GM23338 (cell line): Measurements from ENCODE around the gene IL26. TPM values are rescaled to one million over a fixed set of nuclear protein-coding genes. Genes with fewer than 3 reads are reported as not detected.

Experiments
- ATAC-seq: fragments of 200-7000 bp; cut with Tn5 transposase; 3 replicates; pipeline ENCODE4 v1.9.1; 2020
- DNase-seq: peaks from one replicate; pipeline ENCODE4 v3.0.0-alpha.2; 2015; ENCODE audit warnings: low spot score
- H2AFZ ChIP-seq: fragments of 200-600 bp; sonication (generic); 2 replicates; pipeline ENCODE4 v1.8.0; 2016; ENCODE audit warnings: antibody characterized with exemption, mild to moderate bottlenecking, moderate library complexity
- H3F3A ChIP-seq: fragments of 200-600 bp; sonication (generic); replicated peaks from 2 replicates; pipeline ENCODE4 v1.8.0; 2017; ENCODE audit warnings: antibody characterized with exemption, mixed run types, low read depth
- H3K27ac ChIP-seq: fragments of 200-600 bp; sonication (generic); 2 replicates; pipeline ENCODE4 v1.6.1; 2016; ENCODE audit warnings: low read depth
- H3K27me3 ChIP-seq: fragments of 200-600 bp; sonication (generic); 2 replicates; pipeline ENCODE4 v1.8.0; 2016; ENCODE audit warnings: mild to moderate bottlenecking, mixed run types, moderate library complexity; ENCODE audit not compliant: insufficient read depth
- H3K36me3 ChIP-seq: fragments of 200-600 bp; sonication (generic); 2 replicates; pipeline ENCODE4 v1.8.0; 2016; ENCODE audit warnings: mild to moderate bottlenecking; ENCODE audit not compliant: insufficient read depth
- H3K4me1 ChIP-seq: fragments of 200-600 bp; sonication (generic); 2 replicates; pipeline ENCODE4 v1.8.0; 2016; ENCODE audit warnings: mild to moderate bottlenecking, moderate library complexity; ENCODE audit not compliant: insufficient read depth
- H3K4me2 ChIP-seq: fragments of 200-600 bp; sonication (generic); 2 replicates; pipeline ENCODE4 v1.7.1; 2017; ENCODE audit warnings: mixed run types
- H3K4me3 ChIP-seq: fragments of 200-600 bp; sonication (generic); 2 replicates; pipeline ENCODE4 v1.6.1; 2016; ENCODE audit warnings: mixed run types
- H3K79me2 ChIP-seq: fragments of 200-600 bp; sonication (generic); replicated peaks from 2 replicates; pipeline ENCODE4 v1.8.0; 2017; ENCODE audit warnings: mild to moderate bottlenecking; ENCODE audit not compliant: insufficient read depth
- H3K9me2 ChIP-seq: fragments of 200-600 bp; sonication (generic); 2 replicates; pipeline ENCODE4 v1.8.0; 2017; ENCODE audit not compliant: insufficient read depth
- H4K20me1 ChIP-seq: fragments of 200-600 bp; sonication (generic); replicated peaks from 2 replicates; pipeline ENCODE4 v1.8.0; 2017; ENCODE audit warnings: mild to moderate bottlenecking; ENCODE audit not compliant: insufficient read depth
- H3K27ac Mint-ChIP-seq: 2 replicates; pipeline ENCODE4 v1.8.0; 2020; ENCODE audit warnings: inconsistent platforms, mild to moderate bottlenecking, moderate library complexity, mixed read lengths
- H3K27me3 Mint-ChIP-seq: 3 replicates; pipeline ENCODE4 v1.8.0; 2022; ENCODE audit warnings: low read depth, mild to moderate bottlenecking, moderate library complexity, mixed read lengths, inconsistent platforms; ENCODE audit not compliant: insufficient read depth, poor library complexity
- H3K36me3 Mint-ChIP-seq: 3 replicates; pipeline ENCODE4 v1.8.0; 2021; ENCODE audit warnings: low read depth, mild to moderate bottlenecking, inconsistent platforms, moderate library complexity, mixed read lengths
- H3K4me1 Mint-ChIP-seq: 3 replicates; pipeline ENCODE4 v1.8.0; 2020; ENCODE audit warnings: mild to moderate bottlenecking, inconsistent platforms, mixed read lengths
- H3K4me3 Mint-ChIP-seq: 3 replicates; pipeline ENCODE4 v1.8.0; 2021; ENCODE audit warnings: moderate library complexity, mild to moderate bottlenecking, inconsistent platforms, mixed read lengths
- H3K9me3 Mint-ChIP-seq: 3 replicates; pipeline ENCODE4 v1.8.0; 2020; ENCODE audit warnings: moderate library complexity, mild to moderate bottlenecking, inconsistent platforms, mixed read lengths
- CREB1 ChIP-seq: fragments of 250-450 bp; sonication (Bioruptor Pico); IDR thresholded peaks from 2 replicates; pipeline ENCODE4 v1.5.0; 2020; ENCODE audit warnings: low read depth, mild to moderate bottlenecking, moderate library complexity
- CTCF ChIP-seq, 2 experiments: fragments of 200-600 bp in 1 of 2; sonication (generic) in 1 of 2; conservative IDR thresholded peaks; 2 replicates each; pipeline versions ENCODE4 v1.5.1 to v1.6.1; 2016 to 2017; ENCODE audit warnings: antibody characterized with exemption in 2 of 2, low read depth in 2 of 2, mild to moderate bottlenecking in 2 of 2, moderate library complexity in 1 of 2
- ETS1 ChIP-seq: IDR thresholded peaks from 2 replicates; pipeline ENCODE4 v1.6.1; 2016; ENCODE audit warnings: antibody characterized with exemption
- EZH2 ChIP-seq: fragments of 200-600 bp; sonication (generic); IDR thresholded peaks from one replicate; pipeline ENCODE4 v1.8.0; 2017; ENCODE audit warnings: antibody characterized with exemption, mild to moderate bottlenecking, low read depth; ENCODE audit not compliant: unreplicated experiment
- EZH2phosphoT487 ChIP-seq: fragments of 200-600 bp; sonication (generic); IDR thresholded peaks from one replicate; pipeline ENCODE4 v1.8.1; 2018; ENCODE audit warnings: antibody characterized with exemption; ENCODE audit not compliant: unreplicated experiment
- JUNB ChIP-seq: IDR thresholded peaks from one replicate; pipeline ENCODE4 v1.6.1; 2016; ENCODE audit warnings: antibody characterized with exemption; ENCODE audit not compliant: unreplicated experiment
- NANOG ChIP-seq: IDR thresholded peaks from 2 replicates; pipeline ENCODE4 v1.6.1; 2016; ENCODE audit warnings: antibody characterized with exemption, borderline replicate concordance
- POLR2AphosphoS5 ChIP-seq: IDR thresholded peaks from 2 replicates; pipeline ENCODE4 v1.6.1; 2016; ENCODE audit warnings: antibody characterized with exemption, low read depth
- STAT1 ChIP-seq: IDR thresholded peaks from one replicate; pipeline ENCODE4 v1.6.1; 2016; ENCODE audit warnings: antibody characterized with exemption; ENCODE audit not compliant: unreplicated experiment
- ZNF114 ChIP-seq: fragments of 250-450 bp; sonication (Bioruptor Pico); IDR thresholded peaks from 2 replicates; pipeline ENCODE4 v1.5.0; 2020; ENCODE audit warnings: mild to moderate bottlenecking, moderate library complexity
- ZNF331 ChIP-seq: fragments of 250-450 bp; sonication (Bioruptor Pico); IDR thresholded peaks from 2 replicates; pipeline ENCODE4 v1.5.0; 2020; ENCODE audit warnings: low read depth, mild to moderate bottlenecking, moderate library complexity
- ZNF462 ChIP-seq: fragments of 250-450 bp; sonication (Bioruptor Pico); IDR thresholded peaks from 2 replicates; pipeline ENCODE4 v1.5.0; 2020; ENCODE audit warnings: mild to moderate bottlenecking, moderate library complexity
- polyA plus RNA-seq: library from polyadenylated mRNA; unstranded; fragments of >200 nt; fragmentation: Nextera tagmentation; extraction: Ambion mirVana; gene quantifications from 2 replicates; pipeline ENCODE4 v1.2.1, GENCODE V29; 2016
- total RNA-seq: library from RNA; depleted of rRNA; stranded (reverse); fragments of >200 nt; shearing (Covaris generic); gene quantifications from 2 replicates; pipeline ENCODE4 v1.2.3, GENCODE V29; 2014

Gene IL26
- total and polyA plus RNA-seq, 2 experiments from 2014 or later: not detected

- H3K27me3 ChIP-seq: no peaks in the 10 kb centered on the region
- no peaks in the 10 kb centered on the region for H3F3A ChIP-seq
- H3K4me1 ChIP-seq: no peaks in the 10 kb centered on the region
- no peaks in the 10 kb centered on the region for H3K36me3 ChIP-seq
- no peaks in the 10 kb centered on the region for H3K36me3 Mint-ChIP-seq
- H3K27ac ChIP-seq: no peak overlapping the region
- H3K79me2 ChIP-seq: no peaks in the 10 kb centered on the region
- H3K9me2 ChIP-seq: no peaks in the 10 kb centered on the region; the same call in 1 of the 2 replicates
- peaks cover 3% of the 10 kb centered on the region; the same call in 1 of the 3 replicates for H3K4me1 Mint-ChIP-seq
- no peak for ATAC-seq
- no peak overlapping the region for H2AFZ ChIP-seq
- no peak overlapping the region for H3K4me2 ChIP-seq
- H3K9me3 Mint-ChIP-seq: no peaks in the 10 kb centered on the region
- H4K20me1 ChIP-seq: no peaks in the 10 kb centered on the region
- H3K27me3 Mint-ChIP-seq: no peaks in the 10 kb centered on the region
- DNase-seq: no peak
- no peak overlapping the region for H3K27ac Mint-ChIP-seq
- H3K4me3 ChIP-seq: no peak overlapping the region
- no peak overlapping the region for H3K4me3 Mint-ChIP-seq
- TF ChIP-seq POLR2AphosphoS5 (no peak), EZH2phosphoT487 (no peak)
Observed at GRCh38 chr12:68176257-68176656, 49.4 kb downstream of the IL26 start.

GRCh38 chr12:68175557-68176061 is 50.0 kb downstream of the IL26 start:
- Histone ChIP-seq H3K4me2 (no peak overlapping the region), H3K36me3 (no peaks in the 10 kb centered on the region), H3K27ac (no peak overlapping the region), H2AFZ (no peak overlapping the region), H3K4me3 (no peak overlapping the region), H4K20me1 (no peaks in the 10 kb centered on the region), H3K79me2 (no peaks in the 10 kb centered on the region), H3K27me3 (no peaks in the 10 kb centered on the region), H3K4me1 (no peaks in the 10 kb centered on the region), H3F3A (no peaks in the 10 kb centered on the region), H3K9me2 (no peaks in the 10 kb centered on the region; the same call in 1 of the 2 replicates)
- Mint-ChIP-seq H3K9me3 (no peaks in the 10 kb centered on the region), H3K36me3 (no peaks in the 10 kb centered on the region), H3K27ac (no peak overlapping the region), H3K27me3 (no peaks in the 10 kb centered on the region), H3K4me1 (peaks cover 3% of the 10 kb centered on the region; the same call in 1 of the 3 replicates), H3K4me3 (no peak overlapping the region)
- DNase-seq (no peak), ATAC-seq (no peak)
- TF ChIP-seq POLR2AphosphoS5 (no peak), ETS1 (no peak), ZNF462 (no peak), CTCF (conservative IDR thresholded peaks at IDR 0.05; ENCODE audit: low read depth in 2 of 2) (no peak), EZH2phosphoT487 (no peak), JUNB (no peak), CREB1 (CRISPR knock-in tag) (no peak), ZNF331 (CRISPR knock-in tag) (no peak), ZNF114 (CRISPR knock-in tag) (no peak), NANOG (no peak), STAT1 (no peak), EZH2 (no peak)
